G401.6 (cell line): Measurements from ENCODE around the gene RAB11FIP3.
A peak's percentile ranks its signal among the peaks of the same experiment; 100 is the strongest.
"Not testable (repeated sequence)": the region's sequence is repeated elsewhere in the genome, so short reads cannot be mapped to it uniquely, and the experiment has no call there.

Source experiments
- FAIRE-seq: peaks from 2 replicates; lab custom pipeline; 2012; peaks lifted over from hg19 to GRCh38; lab: Jason Lieb, UNC

The RAB11FIP3 gene

GRCh38 chr16:392450-393030 is 32.9 kb upstream of the RAB11FIP3 start:
- no peak for FAIRE-seq

- peak; percentile 66 for FAIRE-seq
Measured at GRCh38 chr16:396199-396598, 29.2 kb upstream of the RAB11FIP3 start.

- FAIRE-seq = peak; percentile 70
Measured at GRCh38 chr16:396605-397004, 28.8 kb upstream of the RAB11FIP3 start.

GRCh38 chr16:397135-397661 is 28.3 kb upstream of the RAB11FIP3 start, which contains the start of gene NME4:
NME4 (plus strand) TSS chr16:397199; CDS start chr16:397223, 24 bp downstream.
- FAIRE-seq = no peak

GRCh38 chr16:397736-398332 is 27.6 kb upstream of the RAB11FIP3 start:
- FAIRE-seq = peak; percentile 33

- FAIRE-seq = no peak
Measured at GRCh38 chr16:398561-399339, 26.7 kb upstream of the RAB11FIP3 start.

GRCh38 chr16:399340-400019 is 26.0 kb upstream of the RAB11FIP3 start:
- no peak for FAIRE-seq

- no peak for FAIRE-seq
Measured at GRCh38 chr16:400061-400591, 25.3 kb upstream of the RAB11FIP3 start.

GRCh38 chr16:401468-402348 is 23.7 kb upstream of the RAB11FIP3 start, which contains the start of gene DECR2:
DECR2 (plus strand) TSS chr16:401885; CDS start chr16:401964, 79 bp downstream.
- no peak for FAIRE-seq

- no peak for FAIRE-seq
Measured at GRCh38 chr16:404971-405486, 20.4 kb upstream of the RAB11FIP3 start.

GRCh38 chr16:405548-406506 is 19.6 kb upstream of the RAB11FIP3 start:
- no peak for FAIRE-seq

- no peak for FAIRE-seq
Measured at GRCh38 chr16:407253-407652, 18.2 kb upstream of the RAB11FIP3 start.

- FAIRE-seq = no peak
Measured at GRCh38 chr16:410516-411178, 14.8 kb upstream of the RAB11FIP3 start.

GRCh38 chr16:411576-412265 is 13.7 kb upstream of the RAB11FIP3 start:
- FAIRE-seq = no peak

GRCh38 chr16:414395-415169 is 10.9 kb upstream of the RAB11FIP3 start:
- FAIRE-seq = no peak

- FAIRE-seq = not testable (repeated sequence)
Measured at GRCh38 chr16:415170-415498, 10.3 kb upstream of the RAB11FIP3 start.

- FAIRE-seq = not testable (repeated sequence)
Measured at GRCh38 chr16:422179-422578, 3.3 kb upstream of the RAB11FIP3 start.
